ENCODE results near the gene NRG3.

The NRG3 gene

GRCh38 chr10:82234173-82234572 lies 359.2 kb downstream of the NRG3 start:
- no peak for DNase-seq

- DNase-seq = no peak
Measured at GRCh38 chr10:82236084-82236731, 361.2 kb downstream of the NRG3 start.

- DNase-seq = no peak
Measured at GRCh38 chr10:82238291-82238690, 363.3 kb downstream of the NRG3 start.

- DNase-seq = no peak
Measured at GRCh38 chr10:82240408-82240807, 365.4 kb downstream of the NRG3 start.

DNA sequence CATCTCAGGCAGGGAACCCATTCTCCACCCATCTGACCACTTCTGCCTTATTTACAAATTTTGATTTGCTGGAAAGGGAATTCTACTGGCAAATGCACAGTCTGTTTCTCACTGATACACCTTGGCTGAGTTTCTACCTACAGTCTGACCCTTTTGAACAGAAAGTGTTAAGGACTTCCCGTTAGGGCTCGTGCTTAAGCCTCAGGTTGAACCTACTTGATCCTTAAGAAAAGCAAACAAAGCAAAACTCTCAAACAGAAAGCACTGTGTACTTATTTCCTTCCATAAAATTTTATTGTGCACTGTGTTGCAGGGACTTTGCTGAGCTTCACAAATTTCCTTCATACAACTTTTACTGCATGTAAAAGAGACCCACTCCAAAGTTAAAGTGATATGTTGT lies 367.8 kb downstream of the NRG3 start:
- DNase-seq = no peak

- no peak for DNase-seq
Measured at GRCh38 chr10:82245157-82245556, 370.2 kb downstream of the NRG3 start.

DNA sequence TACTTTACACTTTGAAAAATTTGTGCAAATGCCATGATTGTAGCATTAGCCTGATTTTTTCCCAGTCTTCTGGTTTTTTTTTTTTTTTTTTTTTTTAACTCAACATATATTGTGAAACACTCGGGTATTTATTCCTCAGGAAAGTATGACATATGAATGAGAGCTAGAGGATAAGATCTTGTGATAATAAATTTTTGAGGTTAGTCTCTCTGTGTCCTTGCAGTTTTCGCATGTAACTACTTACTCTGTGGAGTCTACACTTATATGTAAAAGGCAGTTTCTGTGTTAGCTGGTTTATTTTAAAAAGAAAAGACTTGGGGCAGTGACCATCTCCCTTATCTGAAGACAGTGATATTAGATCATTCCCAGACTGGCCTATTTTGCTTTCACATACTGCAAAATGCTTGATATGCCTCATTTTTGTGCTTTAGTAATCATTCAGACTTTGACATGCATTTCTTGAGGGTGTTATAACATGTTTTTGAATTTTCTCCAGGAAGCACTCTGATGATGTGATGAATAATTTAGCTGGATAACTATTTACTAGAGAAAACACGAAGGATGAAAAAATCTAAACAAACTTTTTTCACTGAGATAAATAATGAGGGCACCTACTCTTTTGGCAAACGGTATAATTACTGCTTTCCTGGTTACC lies 371.0 kb downstream of the NRG3 start:
- no peak for DNase-seq

DNA sequence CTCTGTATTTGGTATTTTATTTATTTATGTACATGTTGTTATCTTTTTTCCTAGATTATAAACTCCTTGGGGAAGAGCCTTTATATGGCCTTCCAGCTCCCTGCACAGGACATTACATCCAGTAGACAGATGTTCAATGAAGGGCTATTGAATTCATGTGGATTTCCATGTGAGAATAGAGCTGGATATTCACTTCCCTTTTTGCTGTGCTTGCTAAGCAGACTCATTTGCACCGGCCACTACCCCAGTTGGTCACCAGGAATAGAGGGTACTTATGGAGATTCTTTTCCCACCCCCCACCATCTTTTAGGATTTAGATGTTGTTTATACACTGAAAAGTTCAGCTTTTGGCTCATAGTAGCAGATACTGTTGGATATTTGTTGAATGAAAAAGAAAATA lies 374.1 kb downstream of the NRG3 start:
- DNase-seq = no peak

DNA sequence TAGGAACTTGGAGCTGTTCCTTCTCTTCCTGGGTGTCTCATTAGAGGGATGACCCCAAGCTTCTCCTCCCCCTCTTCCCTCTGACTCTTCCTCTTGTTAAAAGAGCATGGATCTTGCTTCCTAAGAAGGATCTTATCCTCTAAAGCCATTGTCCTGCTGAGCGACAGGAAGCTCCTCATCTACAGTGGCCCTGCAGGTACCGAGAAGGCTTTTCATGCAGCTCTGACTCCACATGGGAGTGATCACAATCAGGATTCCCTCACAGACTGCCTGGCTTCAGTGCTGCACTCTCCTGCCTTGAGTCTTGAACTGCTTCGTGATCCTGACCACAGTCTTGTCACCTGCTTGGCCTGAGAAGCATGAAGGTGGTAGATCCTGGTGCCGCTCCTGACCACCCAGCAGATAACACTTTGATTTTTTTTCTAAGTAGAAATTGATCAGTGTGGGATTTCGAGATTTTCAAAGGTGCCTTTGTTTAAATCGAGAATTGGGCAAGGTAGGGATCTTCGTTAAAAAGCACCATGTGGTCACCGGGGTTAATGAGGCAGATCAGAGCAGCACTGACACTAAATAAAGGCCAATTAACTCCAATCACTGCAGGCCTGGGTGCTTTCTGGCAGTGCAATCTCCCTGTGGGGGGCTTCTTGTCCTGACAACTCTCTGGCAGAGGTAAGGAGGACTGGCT lies 376.4 kb downstream of the NRG3 start:
- no peak for DNase-seq

GRCh38 chr10:82252081-82252480 lies 377.1 kb downstream of the NRG3 start:
- DNase-seq = no peak

DNA sequence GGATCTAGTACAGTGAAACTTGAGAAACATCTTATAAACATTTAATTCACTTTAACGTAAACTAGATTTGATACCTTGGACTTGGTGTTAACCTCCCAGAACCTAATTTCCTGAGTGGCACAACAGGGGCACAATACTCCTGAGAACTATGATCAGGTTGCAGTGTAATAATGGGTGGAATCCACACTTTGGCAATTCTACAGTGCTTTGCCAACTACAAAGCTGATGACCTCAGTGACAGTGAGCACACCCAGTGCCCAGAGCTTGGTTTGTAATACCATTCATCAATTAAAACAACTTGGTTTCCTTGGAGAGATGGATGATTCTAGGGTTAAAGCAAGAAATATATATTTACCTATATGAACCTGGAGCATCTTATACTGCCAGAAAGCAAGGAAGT lies 379.2 kb downstream of the NRG3 start:
- DNase-seq = no peak

GRCh38 chr10:82256275-82256674 lies 381.3 kb downstream of the NRG3 start:
- DNase-seq = no peak

GRCh38 chr10:82266438-82266837 lies 391.4 kb downstream of the NRG3 start:
- no peak for DNase-seq

DNA sequence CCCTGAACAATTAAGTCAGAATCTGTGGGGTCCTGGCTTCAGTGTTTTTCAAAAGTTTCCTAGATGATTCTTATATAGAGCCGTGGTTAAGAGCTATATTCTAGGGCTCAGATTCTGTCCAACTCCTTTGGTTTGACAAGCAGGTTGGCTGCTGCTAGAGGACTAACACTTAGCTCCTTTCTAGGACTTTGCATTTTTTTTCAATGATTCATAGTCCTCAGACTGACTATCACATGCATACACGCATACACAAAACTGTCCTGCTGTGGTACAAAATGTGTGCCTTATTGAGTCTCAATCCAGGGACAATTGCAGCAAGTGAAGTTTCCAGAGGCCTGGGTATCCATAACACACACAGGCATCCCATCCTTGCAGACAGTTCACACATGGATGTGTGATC lies 392.0 kb downstream of the NRG3 start:
- no peak for DNase-seq

- no peak for DNase-seq
Measured at GRCh38 chr10:82267465-82267864, 392.5 kb downstream of the NRG3 start.

DNA sequence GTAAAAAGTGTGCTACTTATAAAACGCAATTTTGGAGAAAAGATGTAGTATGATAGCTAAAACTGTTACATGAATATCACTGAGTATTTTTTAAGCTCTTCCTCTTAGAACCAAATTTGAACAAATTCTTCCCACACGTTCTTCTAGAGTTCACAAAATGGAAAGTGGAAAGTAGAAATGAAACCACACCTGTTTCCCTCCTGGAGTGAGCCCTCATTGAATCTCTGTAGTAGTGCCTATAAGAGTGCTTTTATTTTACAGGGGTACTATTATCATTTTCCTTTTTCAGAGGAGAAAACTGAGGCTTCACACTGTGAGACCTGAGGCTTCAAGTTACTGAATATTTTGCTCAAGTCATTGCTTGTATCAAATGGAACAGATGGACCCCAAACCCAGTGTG lies 393.0 kb downstream of the NRG3 start:
- DNase-seq = no peak

DNA sequence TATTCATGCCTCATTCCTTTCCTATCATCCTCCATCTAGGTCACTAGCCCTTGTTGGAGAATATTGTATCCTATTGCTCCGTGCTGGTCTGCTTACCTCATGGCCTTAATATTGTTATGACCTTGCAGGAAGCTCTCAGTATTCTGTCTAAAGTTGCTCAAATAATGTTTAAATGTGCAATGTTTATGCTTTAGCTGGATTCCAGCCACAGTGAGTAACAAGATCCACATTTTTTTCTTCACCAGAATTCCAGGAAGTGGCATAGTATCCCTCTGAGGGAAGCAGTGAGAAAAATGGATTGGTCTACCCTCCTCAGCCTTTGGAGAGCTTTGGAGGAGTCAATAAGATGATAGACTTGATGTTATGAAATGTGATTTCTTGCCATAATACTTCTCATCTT lies 402.6 kb downstream of the NRG3 start:
- DNase-seq = no peak

GRCh38 chr10:82278401-82279182 lies 403.6 kb downstream of the NRG3 start:
- no peak for DNase-seq

DNA sequence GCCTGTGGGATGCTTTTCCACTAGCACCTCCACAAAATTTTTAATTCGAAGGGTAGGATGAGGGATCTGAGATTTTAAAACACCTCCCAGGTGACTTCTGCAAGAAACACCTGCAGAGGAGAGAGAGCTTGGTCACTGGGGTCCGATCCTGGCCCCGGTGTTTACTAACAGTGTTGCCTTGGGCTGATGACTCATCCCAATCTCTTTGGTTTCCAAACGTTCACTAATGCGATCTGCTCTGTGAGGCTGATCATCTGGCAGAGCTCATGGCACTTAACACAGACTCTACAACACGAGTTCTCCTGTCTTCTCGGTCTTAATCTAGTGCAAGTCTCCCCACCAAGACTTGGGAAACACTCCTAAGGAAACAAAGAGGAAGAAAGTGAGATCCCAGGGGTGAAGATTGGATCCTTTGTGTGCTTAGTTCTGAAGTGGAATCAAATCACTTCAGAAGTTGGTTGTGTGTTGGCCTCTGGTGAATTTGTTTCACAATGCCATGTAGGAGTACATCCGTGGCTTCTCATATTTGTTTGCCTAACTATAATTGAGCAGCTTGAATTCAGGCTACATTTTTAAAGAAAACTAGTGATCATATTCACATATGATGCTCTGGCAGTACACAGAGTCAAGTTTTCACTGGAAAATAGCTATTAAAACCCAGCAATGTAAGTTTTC lies 407.9 kb downstream of the NRG3 start:
- DNase-seq = no peak

DNA sequence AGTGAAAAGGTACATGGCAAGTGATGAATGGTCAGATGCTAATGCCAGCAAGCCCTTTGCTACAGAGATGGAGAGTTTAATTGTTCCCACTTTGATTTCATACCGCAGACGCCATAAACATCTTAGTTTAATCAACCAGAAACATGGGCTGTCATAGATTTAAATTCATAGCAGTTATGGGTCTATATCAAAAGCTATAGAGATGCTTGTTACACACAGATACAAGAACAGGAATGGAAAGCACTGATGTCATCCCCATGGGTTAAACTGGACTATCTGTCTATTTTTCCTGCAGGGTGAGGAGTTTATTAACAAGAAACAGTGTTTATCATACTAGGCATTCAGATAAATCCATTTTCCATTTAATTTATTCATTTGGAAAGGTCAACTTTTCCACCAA lies 409.2 kb downstream of the NRG3 start:
- DNase-seq = no peak

DNA sequence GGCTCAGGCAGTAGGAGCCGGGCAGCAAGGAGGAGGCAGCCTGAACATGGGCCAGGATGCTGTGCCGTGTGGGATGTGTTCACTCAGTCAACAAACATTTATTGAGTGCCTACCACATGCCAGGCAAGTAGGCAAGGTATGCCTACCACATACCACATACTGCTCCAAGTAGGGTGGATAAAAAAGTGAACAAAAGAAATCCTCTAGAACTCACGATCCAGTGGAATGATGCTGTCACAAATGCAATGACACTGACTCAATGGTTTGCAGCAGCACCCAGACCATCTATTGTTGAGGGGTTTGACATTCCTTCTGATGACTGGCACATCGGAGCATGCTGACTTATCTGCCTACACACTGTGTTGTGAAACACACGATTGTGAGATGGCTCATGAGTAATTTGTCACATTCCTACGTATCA lies 413.5 kb downstream of the NRG3 start:
- no peak for DNase-seq

DNA sequence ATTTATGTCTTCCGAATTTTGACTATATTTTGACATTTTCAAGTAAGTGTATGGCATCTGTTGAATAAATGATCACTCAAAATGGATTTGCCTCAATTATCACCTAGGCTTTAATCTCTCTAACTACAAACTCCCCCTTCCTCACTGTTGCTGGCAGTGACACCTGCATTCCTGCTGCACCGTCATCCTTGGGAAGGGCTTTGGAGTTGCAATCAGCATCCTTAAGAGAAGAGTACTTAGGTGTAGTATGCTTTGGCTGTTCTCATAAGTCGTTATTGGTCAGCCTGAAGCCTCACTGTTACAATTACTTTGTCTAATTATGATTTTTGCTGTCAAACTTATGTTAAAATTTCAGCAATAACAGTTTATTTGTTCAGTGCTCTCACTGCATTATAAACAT lies 415.0 kb downstream of the NRG3 start:
- DNase-seq = no peak

GRCh38 chr10:82294874-82295378 lies 419.9 kb downstream of the NRG3 start:
- no peak for DNase-seq

All from NK-92 treated with Interleukin-12 subunit alpha and Interleukin-12 subunit beta, amount 100 ng/mL, for 24 hours (cell line).